K562 (cell line): Measurements from ENCODE around the gene IMPA2. TPM values are rescaled to one million over a fixed set of nuclear protein-coding genes. Genes with fewer than 3 reads are reported as not detected.

Experiments
- ARID2 ChIP-seq: fragments of 450-650 bp; IDR thresholded peaks from 2 replicates; pipeline ENCODE4 v1.6.1; 2017; ENCODE audit warnings: antibody characterized with exemption, mild to moderate bottlenecking
- BCOR ChIP-seq: fragments of 450-650 bp; IDR thresholded peaks from 2 replicates; pipeline ENCODE4 v1.6.1; 2016
- CC2D1A ChIP-seq: fragments of 450-650 bp; IDR thresholded peaks from 2 replicates; pipeline ENCODE4 v1.6.1; 2017; ENCODE audit warnings: mild to moderate bottlenecking
- FOS ChIP-seq: IDR thresholded peaks from 3 replicates; pipeline ENCODE4 v1.6.1; 2011; ENCODE audit not compliant: insufficient read length; ENCODE audit errors: extremely low read depth
- HNRNPK ChIP-seq: fragments of 200-400 bp; formaldehyde crosslinking; IDR thresholded peaks from one replicate; pipeline ENCODE4 v1.6.1; 2018; ENCODE audit warnings: mild to moderate bottlenecking, low read depth, low read length; ENCODE audit not compliant: poor library complexity, severe bottlenecking
- NCOR1 ChIP-seq: fragments of 450-650 bp; IDR thresholded peaks from 2 replicates; pipeline ENCODE4 v1.6.1; 2016; ENCODE audit warnings: mild to moderate bottlenecking, moderate library complexity
- RFX7 ChIP-seq: fragments of 250-450 bp; sonication (Bioruptor Pico); IDR thresholded peaks from 2 replicates; pipeline ENCODE4 v1.5.1; 2021; ENCODE audit warnings: mild to moderate bottlenecking
- SUPT5H ChIP-seq: fragments of 450-650 bp; IDR thresholded peaks from 2 replicates; pipeline ENCODE4 v1.6.1; 2016
- ZNF766 ChIP-seq: fragments of 200-800 bp; sonication (Bioruptor generic); conservative IDR thresholded peaks from 2 replicates; pipeline ENCODE4 v1.6.1; 2016; ENCODE audit warnings: missing genetic modification characterization, missing compliant biosample characterization
- polyA plus RNA-seq, 8 experiments: library from polyadenylated mRNA; depleted of rRNA in 4 of 8; stranded (reverse) in 5 of 8; unstranded in 3 of 8; fragments of >200 nt; fragmentation: Nextera tagmentation in 2 of 8; fragmentation: Illumina TruSeq in 1 of 8; extraction: Ambion mirVana in 2 of 8; extraction: Trizol in 1 of 8; gene quantifications; 2 replicates each; pipeline versions ENCODE4 v1.2.1 to v1.2.3, GENCODE V29; 2011 to 2014; ENCODE audit warnings: inconsistent platforms in 1 of 8, missing spikeins in 1 of 8
- total RNA-seq, 7 experiments: library from RNA; depleted of rRNA in 6 of 7; stranded (reverse); fragments of >200 nt in 6 of 7; fragmentation: Illumina TruSeq in 2 of 7; extraction: Trizol in 2 of 7; gene quantifications; 2 replicates each; pipeline versions ENCODE4 v1.2.1 to v1.2.3, GENCODE V29; 2011 to 2021; ENCODE audit warnings: low replicate concordance in 1 of 7
- TF ChIP-seq, protein P1 (sequence below), 2 experiments: fragments of 450-650 bp in 1 of 2; sonication (generic) in 1 of 2; formaldehyde crosslinking in 1 of 2; IDR thresholded peaks; 2 replicates each; pipeline versions ENCODE4 v1.7.1 to v1.9.0; 2016 to 2022; ENCODE audit warnings: inconsistent platforms in 1 of 2, mild to moderate bottlenecking in 1 of 2, missing genetic modification reagents in 1 of 2
- TF ChIP-seq, protein P2 (sequence below), 2 experiments: fragments of 450-650 bp; IDR thresholded peaks; 2 replicates each; pipeline ENCODE4 v1.6.1; 2018; ENCODE audit warnings: mild to moderate bottlenecking in 2 of 2, low read depth in 1 of 2; ENCODE audit not compliant: partially characterized antibody in 2 of 2
- TF ChIP-seq, protein P3 (sequence below): fragments of 450-650 bp; formaldehyde crosslinking; IDR thresholded peaks from 2 replicates; pipeline ENCODE4 v1.4.0; 2020; ENCODE audit warnings: mild to moderate bottlenecking, mixed read lengths
- TF ChIP-seq, protein P4 (sequence below): fragments of 450-650 bp; IDR thresholded peaks from 2 replicates; pipeline ENCODE4 v1.6.1; 2016

Gene IMPA2
- total and polyA plus RNA-seq, 9 of the 15 experiments (the other 6 are each of a cell fraction or from before 2014, with no cell fraction given), result 0.62 to 11.3 (median 5.7) TPM

DNA sequence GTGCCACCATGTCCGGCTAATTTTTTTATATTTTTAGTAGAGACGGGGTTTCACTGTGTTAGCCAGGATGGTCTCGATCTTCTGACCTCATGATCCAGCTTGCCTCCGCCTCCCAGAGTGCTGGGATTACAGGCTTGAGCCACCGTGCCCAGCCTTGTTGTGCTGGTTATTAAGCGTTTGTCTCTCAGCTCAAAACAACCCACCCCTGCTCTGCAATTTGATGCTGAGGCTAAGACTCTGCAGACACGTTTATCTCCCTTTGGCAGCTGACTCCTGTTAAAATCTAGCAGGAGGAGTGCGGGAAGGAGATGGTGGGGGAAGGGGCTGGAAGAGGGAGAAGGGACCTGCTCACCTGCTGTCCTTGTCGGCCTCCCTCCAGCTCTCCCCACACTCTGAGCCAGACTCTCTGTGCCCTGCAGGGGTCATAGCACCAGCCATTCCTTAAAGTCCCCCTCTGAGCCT is 29.9 kb upstream of the IMPA2 start (continued):
- TF ChIP-seq, protein P1, sequence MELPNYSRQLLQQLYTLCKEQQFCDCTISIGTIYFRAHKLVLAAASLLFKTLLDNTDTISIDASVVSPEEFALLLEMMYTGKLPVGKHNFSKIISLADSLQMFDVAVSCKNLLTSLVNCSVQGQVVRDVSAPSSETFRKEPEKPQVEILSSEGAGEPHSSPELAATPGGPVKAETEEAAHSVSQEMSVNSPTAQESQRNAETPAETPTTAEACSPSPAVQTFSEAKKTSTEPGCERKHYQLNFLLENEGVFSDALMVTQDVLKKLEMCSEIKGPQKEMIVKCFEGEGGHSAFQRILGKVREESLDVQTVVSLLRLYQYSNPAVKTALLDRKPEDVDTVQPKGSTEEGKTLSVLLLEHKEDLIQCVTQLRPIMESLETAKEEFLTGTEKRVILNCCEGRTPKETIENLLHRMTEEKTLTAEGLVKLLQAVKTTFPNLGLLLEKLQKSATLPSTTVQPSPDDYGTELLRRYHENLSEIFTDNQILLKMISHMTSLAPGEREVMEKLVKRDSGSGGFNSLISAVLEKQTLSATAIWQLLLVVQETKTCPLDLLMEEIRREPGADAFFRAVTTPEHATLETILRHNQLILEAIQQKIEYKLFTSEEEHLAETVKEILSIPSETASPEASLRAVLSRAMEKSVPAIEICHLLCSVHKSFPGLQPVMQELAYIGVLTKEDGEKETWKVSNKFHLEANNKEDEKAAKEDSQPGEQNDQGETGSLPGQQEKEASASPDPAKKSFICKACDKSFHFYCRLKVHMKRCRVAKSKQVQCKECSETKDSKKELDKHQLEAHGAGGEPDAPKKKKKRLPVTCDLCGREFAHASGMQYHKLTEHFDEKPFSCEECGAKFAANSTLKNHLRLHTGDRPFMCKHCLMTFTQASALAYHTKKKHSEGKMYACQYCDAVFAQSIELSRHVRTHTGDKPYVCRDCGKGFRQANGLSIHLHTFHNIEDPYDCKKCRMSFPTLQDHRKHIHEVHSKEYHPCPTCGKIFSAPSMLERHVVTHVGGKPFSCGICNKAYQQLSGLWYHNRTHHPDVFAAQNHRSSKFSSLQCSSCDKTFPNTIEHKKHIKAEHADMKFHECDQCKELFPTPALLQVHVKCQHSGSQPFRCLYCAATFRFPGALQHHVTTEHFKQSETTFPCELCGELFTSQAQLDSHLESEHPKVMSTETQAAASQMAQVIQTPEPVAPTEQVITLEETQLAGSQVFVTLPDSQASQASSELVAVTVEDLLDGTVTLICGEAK (IDR thresholded peaks at IDR 0.05), result no peak
- TF ChIP-seq, protein P1 (CRISPR knock-in tag; IDR thresholded peaks at IDR 0.05), result no peak
- TF ChIP-seq, protein P2, sequence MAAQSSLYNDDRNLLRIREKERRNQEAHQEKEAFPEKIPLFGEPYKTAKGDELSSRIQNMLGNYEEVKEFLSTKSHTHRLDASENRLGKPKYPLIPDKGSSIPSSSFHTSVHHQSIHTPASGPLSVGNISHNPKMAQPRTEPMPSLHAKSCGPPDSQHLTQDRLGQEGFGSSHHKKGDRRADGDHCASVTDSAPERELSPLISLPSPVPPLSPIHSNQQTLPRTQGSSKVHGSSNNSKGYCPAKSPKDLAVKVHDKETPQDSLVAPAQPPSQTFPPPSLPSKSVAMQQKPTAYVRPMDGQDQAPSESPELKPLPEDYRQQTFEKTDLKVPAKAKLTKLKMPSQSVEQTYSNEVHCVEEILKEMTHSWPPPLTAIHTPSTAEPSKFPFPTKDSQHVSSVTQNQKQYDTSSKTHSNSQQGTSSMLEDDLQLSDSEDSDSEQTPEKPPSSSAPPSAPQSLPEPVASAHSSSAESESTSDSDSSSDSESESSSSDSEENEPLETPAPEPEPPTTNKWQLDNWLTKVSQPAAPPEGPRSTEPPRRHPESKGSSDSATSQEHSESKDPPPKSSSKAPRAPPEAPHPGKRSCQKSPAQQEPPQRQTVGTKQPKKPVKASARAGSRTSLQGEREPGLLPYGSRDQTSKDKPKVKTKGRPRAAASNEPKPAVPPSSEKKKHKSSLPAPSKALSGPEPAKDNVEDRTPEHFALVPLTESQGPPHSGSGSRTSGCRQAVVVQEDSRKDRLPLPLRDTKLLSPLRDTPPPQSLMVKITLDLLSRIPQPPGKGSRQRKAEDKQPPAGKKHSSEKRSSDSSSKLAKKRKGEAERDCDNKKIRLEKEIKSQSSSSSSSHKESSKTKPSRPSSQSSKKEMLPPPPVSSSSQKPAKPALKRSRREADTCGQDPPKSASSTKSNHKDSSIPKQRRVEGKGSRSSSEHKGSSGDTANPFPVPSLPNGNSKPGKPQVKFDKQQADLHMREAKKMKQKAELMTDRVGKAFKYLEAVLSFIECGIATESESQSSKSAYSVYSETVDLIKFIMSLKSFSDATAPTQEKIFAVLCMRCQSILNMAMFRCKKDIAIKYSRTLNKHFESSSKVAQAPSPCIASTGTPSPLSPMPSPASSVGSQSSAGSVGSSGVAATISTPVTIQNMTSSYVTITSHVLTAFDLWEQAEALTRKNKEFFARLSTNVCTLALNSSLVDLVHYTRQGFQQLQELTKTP (IDR thresholded peaks at IDR 0.05; ENCODE audit: low read depth in 1 of 2, partially characterized antibody in 2 of 2), result no peak
- no peak for TF ChIP-seq FOS
- peak; percentile 12; the same call in 1 of the 2 replicates for TF ChIP-seq CC2D1A
- TF ChIP-seq BCOR, result no peak
- TF ChIP-seq, protein P3, sequence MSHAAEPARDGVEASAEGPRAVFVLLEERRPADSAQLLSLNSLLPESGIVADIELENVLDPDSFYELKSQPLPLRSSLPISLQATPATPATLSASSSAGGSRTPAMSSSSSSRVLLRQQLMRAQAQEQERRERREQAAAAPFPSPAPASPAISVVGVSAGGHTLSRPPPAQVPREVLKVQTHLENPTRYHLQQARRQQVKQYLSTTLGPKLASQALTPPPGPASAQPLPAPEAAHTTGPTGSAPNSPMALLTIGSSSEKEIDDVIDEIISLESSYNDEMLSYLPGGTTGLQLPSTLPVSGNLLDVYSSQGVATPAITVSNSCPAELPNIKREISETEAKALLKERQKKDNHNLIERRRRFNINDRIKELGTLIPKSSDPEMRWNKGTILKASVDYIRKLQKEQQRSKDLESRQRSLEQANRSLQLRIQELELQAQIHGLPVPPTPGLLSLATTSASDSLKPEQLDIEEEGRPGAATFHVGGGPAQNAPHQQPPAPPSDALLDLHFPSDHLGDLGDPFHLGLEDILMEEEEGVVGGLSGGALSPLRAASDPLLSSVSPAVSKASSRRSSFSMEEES (CRISPR knock-in tag), result no peak
- peak; percentile 86 for TF ChIP-seq NCOR1
- no peak for TF ChIP-seq HNRNPK
- TF ChIP-seq, protein P4, sequence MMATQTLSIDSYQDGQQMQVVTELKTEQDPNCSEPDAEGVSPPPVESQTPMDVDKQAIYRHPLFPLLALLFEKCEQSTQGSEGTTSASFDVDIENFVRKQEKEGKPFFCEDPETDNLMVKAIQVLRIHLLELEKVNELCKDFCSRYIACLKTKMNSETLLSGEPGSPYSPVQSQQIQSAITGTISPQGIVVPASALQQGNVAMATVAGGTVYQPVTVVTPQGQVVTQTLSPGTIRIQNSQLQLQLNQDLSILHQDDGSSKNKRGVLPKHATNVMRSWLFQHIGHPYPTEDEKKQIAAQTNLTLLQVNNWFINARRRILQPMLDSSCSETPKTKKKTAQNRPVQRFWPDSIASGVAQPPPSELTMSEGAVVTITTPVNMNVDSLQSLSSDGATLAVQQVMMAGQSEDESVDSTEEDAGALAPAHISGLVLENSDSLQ, result peak; percentile 21; the same call in 1 of the 2 replicates
- no peak for TF ChIP-seq SUPT5H
- 0 out of 2 replicates have a peak, but pooled peaks have one; percentile 25 for TF ChIP-seq ZNF766 (CRISPR knock-in tag)
- no peak for TF ChIP-seq RFX7 (CRISPR knock-in tag)
- no peak for TF ChIP-seq ARID2
